Memory B cell (primary cell): ENCODE results near the gene DDX5.
"Not testable (repeated sequence)": the region's sequence is repeated elsewhere in the genome, so short reads cannot be mapped to it uniquely, and the experiment has no call there.

Source experiments
- ATAC-seq: fragments of 150-1000 bp; cut with Tn5 transposase; 2 replicates; pipeline ENCODE4 v1.10.0; 2021; ENCODE audit warnings: low read depth, mild to moderate bottlenecking, moderate library complexity
- DNase-seq, 2 donors: peaks; one replicate each; pipeline ENCODE4 v3.0.0; 2022; ENCODE audit warnings: low spot score in 2 of 2
- H3K27ac Mint-ChIP-seq: one replicate; pipeline ENCODE4 v1.8.0; 2022; ENCODE audit warnings: mild to moderate bottlenecking, moderate library complexity, mixed read lengths
- H3K27me3 Mint-ChIP-seq: one replicate; pipeline ENCODE4 v1.8.0; 2022; ENCODE audit warnings: mixed read lengths
- H3K36me3 Mint-ChIP-seq: one replicate; pipeline ENCODE4 v1.8.0; 2022; ENCODE audit warnings: mild to moderate bottlenecking, mixed read lengths
- H3K4me1 Mint-ChIP-seq: one replicate; pipeline ENCODE4 v1.8.0; 2022; ENCODE audit warnings: mixed read lengths
- H3K4me3 Mint-ChIP-seq: one replicate; pipeline ENCODE4 v1.8.0; 2022; ENCODE audit warnings: mild to moderate bottlenecking, moderate library complexity, mixed read lengths
- H3K9me3 Mint-ChIP-seq: one replicate; pipeline ENCODE4 v1.8.0; 2022; ENCODE audit warnings: mixed read lengths

DDX5 gene

DNA sequence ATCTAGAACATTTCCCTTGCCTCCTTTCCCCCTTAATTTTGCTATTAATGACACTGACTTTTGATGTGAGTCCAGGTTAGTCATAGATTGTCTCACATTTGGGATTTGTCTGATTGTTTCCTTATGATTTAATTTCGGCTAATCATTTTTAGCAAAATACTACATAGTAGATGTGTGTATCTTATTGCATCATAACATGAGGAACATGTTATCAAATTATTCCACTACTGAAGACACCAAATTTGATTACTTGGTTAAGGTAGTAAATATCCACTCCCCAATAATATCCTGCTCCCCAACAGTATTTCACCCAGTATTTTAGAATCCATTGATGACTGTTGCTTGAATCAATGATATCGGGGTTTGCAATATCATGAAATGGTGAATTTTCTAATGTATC is 12.0 kb downstream of the DDX5 start:
- ATAC-seq (no peak), DNase-seq (no peak)
- peaks cover 23% of the 10 kb centered on the region for H3K4me1 Mint-ChIP-seq
- no peaks in the 10 kb centered on the region for H3K9me3 Mint-ChIP-seq
- peaks cover 11% of the 10 kb centered on the region for H3K36me3 Mint-ChIP-seq
- no peaks in the 10 kb centered on the region for H3K27me3 Mint-ChIP-seq
- H3K4me3 Mint-ChIP-seq = peak overlapping the region; percentile 77
- H3K27ac Mint-ChIP-seq = no peak overlapping the region

DNA sequence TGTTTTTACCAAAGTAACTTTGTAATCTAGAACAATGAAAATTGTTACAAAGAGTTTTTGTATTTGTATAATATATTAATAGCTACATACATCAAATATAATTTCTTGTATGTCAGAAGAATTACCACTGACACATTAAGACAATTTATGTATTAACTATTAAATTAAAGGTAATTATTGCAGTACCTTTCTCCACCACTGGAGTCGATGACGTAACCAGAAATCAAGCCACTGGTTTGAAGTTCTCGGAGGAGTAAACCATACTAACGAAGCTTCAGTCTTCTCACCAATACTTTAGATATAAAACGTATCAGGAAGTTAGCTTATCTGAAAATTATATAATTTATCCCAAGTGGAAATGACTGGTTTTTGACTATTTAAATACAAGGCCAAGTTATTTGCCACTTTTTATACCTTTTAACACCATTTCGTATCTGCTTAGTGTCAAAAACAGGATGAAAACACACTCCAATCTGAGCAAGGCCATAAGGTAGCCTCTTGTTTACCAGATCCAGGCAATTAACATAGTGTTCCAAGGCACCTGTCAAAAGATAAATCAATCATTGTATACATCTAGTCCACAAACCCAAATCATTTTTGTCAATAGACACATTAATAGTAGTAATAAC is 13.5 kb downstream of the DDX5 start:
- Mint-ChIP-seq H3K9me3 (no peaks in the 10 kb centered on the region), H3K4me3 (no peak overlapping the region)
- no peak for DNase-seq

DNA sequence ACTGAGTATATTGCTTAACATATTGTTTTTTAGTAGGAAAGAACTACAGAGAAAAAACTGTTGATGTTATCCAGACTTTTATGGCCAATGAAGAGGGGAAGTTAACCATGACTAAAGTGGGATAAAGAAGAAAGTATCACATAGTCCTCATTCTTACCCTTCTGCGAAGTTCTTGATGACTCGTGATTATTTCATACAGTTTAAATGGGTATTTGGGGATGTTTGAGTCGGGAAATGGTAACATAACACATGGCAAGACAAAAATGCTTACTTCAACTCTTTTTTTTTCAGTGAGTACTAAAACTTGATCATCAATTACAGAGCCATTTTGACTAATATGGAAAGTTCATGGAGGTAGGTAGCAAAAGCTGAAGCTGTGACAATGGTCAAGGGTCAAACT is 14.1 kb downstream of the DDX5 start:
- Mint-ChIP-seq H3K27me3 (no peaks in the 10 kb centered on the region), H3K36me3 (peaks cover 14% of the 10 kb centered on the region), H3K4me3 (no peak overlapping the region), H3K9me3 (no peaks in the 10 kb centered on the region), H3K4me1 (peaks cover 18% of the 10 kb centered on the region), H3K27ac (no peak overlapping the region)
- DNase-seq = no peak
- no peak for ATAC-seq

More for the DNA sequence above, 13.5 kb downstream of the DDX5 start:
- Mint-ChIP-seq H3K27me3 (no peaks in the 10 kb centered on the region), H3K4me1 (peaks cover 19% of the 10 kb centered on the region), H3K36me3 (peaks cover 14% of the 10 kb centered on the region), H3K27ac (no peak overlapping the region)
- ATAC-seq = no peak

- H3K9me3 Mint-ChIP-seq = no peaks in the 10 kb centered on the region
- no peak for DNase-seq
- no peaks in the 10 kb centered on the region for H3K27me3 Mint-ChIP-seq
- no peak overlapping the region for H3K27ac Mint-ChIP-seq
- peak; percentile 76 for ATAC-seq
- H3K4me1 Mint-ChIP-seq = peaks cover 17% of the 10 kb centered on the region
- no peak overlapping the region for H3K4me3 Mint-ChIP-seq
- H3K36me3 Mint-ChIP-seq = peaks cover 14% of the 10 kb centered on the region
These were observed 14.8 kb downstream of the DDX5 start for GRCh38 chr17:64491034-64491860.

- no peak overlapping the region for H3K27ac Mint-ChIP-seq
- H3K27me3 Mint-ChIP-seq = no peaks in the 10 kb centered on the region
- DNase-seq (no peak), ATAC-seq (no peak)
- peaks cover 24% of the 10 kb centered on the region for H3K36me3 Mint-ChIP-seq
- H3K9me3 Mint-ChIP-seq = no peaks in the 10 kb centered on the region
- H3K4me1 Mint-ChIP-seq = peaks cover 2% of the 10 kb centered on the region
- no peak overlapping the region for H3K4me3 Mint-ChIP-seq
These were observed 17.8 kb downstream of the DDX5 start for GRCh38 chr17:64488301-64488700.

GRCh38 chr17:64484380-64484779 is 21.7 kb downstream of the DDX5 start:
- peaks cover 21% of the 10 kb centered on the region for H3K36me3 Mint-ChIP-seq

GRCh38 chr17:64480951-64481350 is 25.1 kb downstream of the DDX5 start:
- no peak for DNase-seq
- no peaks in the 10 kb centered on the region for H3K27me3 Mint-ChIP-seq
- no peak overlapping the region for H3K4me3 Mint-ChIP-seq
- H3K4me1 Mint-ChIP-seq = peaks cover 4% of the 10 kb centered on the region
- peaks cover 23% of the 10 kb centered on the region for H3K36me3 Mint-ChIP-seq
- peak overlapping the region; percentile 42 for H3K27ac Mint-ChIP-seq
- H3K9me3 Mint-ChIP-seq = no peaks in the 10 kb centered on the region
- ATAC-seq = no peak

More at GRCh38 chr17:64484380-64484779, 21.7 kb downstream of the DDX5 start:
- DNase-seq (no peak), ATAC-seq (no peak)
- H3K27me3 Mint-ChIP-seq = no peaks in the 10 kb centered on the region
- H3K4me1 Mint-ChIP-seq = peaks cover 4% of the 10 kb centered on the region
- H3K9me3 Mint-ChIP-seq = no peaks in the 10 kb centered on the region
- H3K27ac Mint-ChIP-seq = peak overlapping the region; percentile 78
- no peak overlapping the region for H3K4me3 Mint-ChIP-seq

- Mint-ChIP-seq H3K27ac (peak overlapping the region; percentile 68), H3K36me3 (peaks cover 12% of the 10 kb centered on the region), H3K27me3 (no peaks in the 10 kb centered on the region), H3K4me3 (no peak overlapping the region), H3K9me3 (no peaks in the 10 kb centered on the region), H3K4me1 (peaks cover 2% of the 10 kb centered on the region)
- ATAC-seq (no peak), DNase-seq (no peak)
These were observed 28.2 kb downstream of the DDX5 start for GRCh38 chr17:64477849-64478248.

- Mint-ChIP-seq H3K4me3 (no peak overlapping the region), H3K36me3 (peaks cover 21% of the 10 kb centered on the region), H3K9me3 (no peaks in the 10 kb centered on the region), H3K27ac (no peak overlapping the region), H3K27me3 (no peaks in the 10 kb centered on the region), H3K4me1 (no peaks in the 10 kb centered on the region)
- ATAC-seq (no peak), DNase-seq (no peak)
These were observed 33.5 kb downstream of the DDX5 start for GRCh38 chr17:64472564-64472963.

- ATAC-seq = no peak
- no peak for DNase-seq
- no peak overlapping the region for H3K4me3 Mint-ChIP-seq
- no peaks in the 10 kb centered on the region for H3K4me1 Mint-ChIP-seq
- peaks cover 21% of the 10 kb centered on the region for H3K36me3 Mint-ChIP-seq
- no peaks in the 10 kb centered on the region for H3K9me3 Mint-ChIP-seq
- no peaks in the 10 kb centered on the region for H3K27me3 Mint-ChIP-seq
- H3K27ac Mint-ChIP-seq = no peak overlapping the region
These were observed 34.6 kb downstream of the DDX5 start for GRCh38 chr17:64471440-64471839.

GRCh38 chr17:64470625-64471024 is 35.5 kb downstream of the DDX5 start:
- Mint-ChIP-seq H3K27ac (no peak overlapping the region), H3K9me3 (no peaks in the 10 kb centered on the region), H3K36me3 (peaks cover 21% of the 10 kb centered on the region), H3K27me3 (no peaks in the 10 kb centered on the region), H3K4me3 (no peak overlapping the region), H3K4me1 (no peaks in the 10 kb centered on the region)
- no peak for DNase-seq
- ATAC-seq = no peak

GRCh38 chr17:64466834-64467233 is 39.3 kb downstream of the DDX5 start:
- H3K27ac Mint-ChIP-seq = peak overlapping the region; percentile 10
- ATAC-seq, H3K4me1 Mint-ChIP-seq, DNase-seq, H3K4me3 Mint-ChIP-seq, H3K27me3 Mint-ChIP-seq, H3K9me3 Mint-ChIP-seq: not testable (repeated sequence)
- peaks cover 18% of the 10 kb centered on the region for H3K36me3 Mint-ChIP-seq

DNA sequence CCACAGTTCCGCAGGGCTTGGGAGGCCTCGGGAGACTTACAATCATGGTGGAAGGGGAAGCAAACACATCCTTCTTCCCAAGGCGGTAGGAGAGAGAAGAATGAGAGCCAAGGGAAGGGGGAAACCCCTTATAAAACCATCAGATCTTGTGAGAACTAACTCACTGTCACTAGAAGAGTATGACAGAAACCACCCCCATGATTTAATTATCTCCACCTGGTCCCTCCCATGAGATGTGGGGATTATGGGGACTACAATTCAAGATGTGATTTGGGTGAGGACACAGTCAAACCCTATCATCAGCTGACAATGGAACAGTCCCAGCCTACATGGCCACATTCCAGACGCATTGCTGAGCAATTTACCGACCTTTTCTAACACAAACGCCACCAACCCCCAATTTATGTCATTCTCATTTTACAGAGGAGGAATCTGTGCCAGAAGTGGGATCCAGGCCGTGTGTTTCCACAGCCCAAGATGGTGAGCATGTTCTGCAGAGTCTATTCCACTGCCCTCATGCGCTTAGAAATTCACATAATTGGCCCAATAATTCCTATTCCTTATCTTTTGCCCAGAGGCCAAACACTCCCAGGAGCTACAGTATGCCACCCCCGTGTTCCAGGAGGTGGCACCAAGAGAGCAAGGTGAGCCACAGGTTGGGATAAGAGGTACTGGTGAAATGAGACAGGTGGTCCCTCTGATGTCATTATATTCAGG is 39.9 kb downstream of the DDX5 start:
- peaks cover 3% of the 10 kb centered on the region for H3K4me1 Mint-ChIP-seq
- H3K4me3 Mint-ChIP-seq = no peak overlapping the region
- no peak for ATAC-seq
- no peaks in the 10 kb centered on the region for H3K27me3 Mint-ChIP-seq
- H3K9me3 Mint-ChIP-seq = no peaks in the 10 kb centered on the region
- peaks cover 17% of the 10 kb centered on the region for H3K36me3 Mint-ChIP-seq
- no peak overlapping the region for H3K27ac Mint-ChIP-seq
- DNase-seq = no peak

DNA sequence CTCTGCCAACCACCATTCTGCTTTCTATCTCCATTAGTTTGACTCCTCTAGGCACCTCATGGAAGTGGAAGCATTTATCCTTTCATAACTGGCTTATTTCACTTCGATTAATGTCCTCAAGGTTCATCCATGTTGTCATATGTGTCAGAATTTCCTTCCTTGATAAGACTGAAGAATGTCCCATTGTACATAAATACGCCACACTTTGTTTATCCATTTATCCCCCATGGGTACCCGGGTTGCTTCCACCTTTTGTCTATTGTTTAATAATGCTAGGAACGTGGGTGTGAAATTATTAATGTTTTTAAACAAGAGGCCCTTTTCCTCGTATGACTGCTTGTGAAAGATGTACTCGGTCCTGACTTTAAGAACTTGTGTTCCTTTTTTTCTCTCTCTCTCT is 44.3 kb downstream of the DDX5 start:
- Mint-ChIP-seq H3K36me3 (peaks cover 14% of the 10 kb centered on the region), H3K27ac (no peak overlapping the region), H3K9me3 (no peaks in the 10 kb centered on the region), H3K27me3 (no peaks in the 10 kb centered on the region), H3K4me3 (no peak overlapping the region), H3K4me1 (peaks cover 18% of the 10 kb centered on the region)
- DNase-seq (no peak), ATAC-seq (no peak)
